Measurements from ENCODE around the gene EAPP.
"Not testable (repeated sequence)": the region's sequence is repeated elsewhere in the genome, so short reads cannot be mapped to it uniquely, and the experiment has no call there.

GRCh38 chr14:34556498-34556829 lies 17.0 kb upstream of the EAPP start:
- not testable (repeated sequence) for TF ChIP-seq POLR2AphosphoS5, CTCF, EP300, POLR2A (IDR thresholded peaks at IDR 0.05)
